SKM-1 treated with dmso at 0.1 percent for 144 hours (cell line): ENCODE results near the gene BMPR1B.

Experiments used
- DNase-seq: peaks from one replicate; lab custom pipeline; 2025; ENCODE audit not compliant: unreplicated experiment; lab: John Stamatoyannopoulos, UW

The BMPR1B gene

GRCh38 chr4:94905511-94905910 is 147.8 kb downstream of the BMPR1B start:
- no peak for DNase-seq

GRCh38 chr4:94909645-94910044 is 151.9 kb downstream of the BMPR1B start:
- no peak for DNase-seq

GRCh38 chr4:94911106-94911505 is 153.4 kb downstream of the BMPR1B start:
- DNase-seq: no peak

- DNase-seq: no peak
Observed at GRCh38 chr4:94912606-94913005, 154.9 kb downstream of the BMPR1B start.

GRCh38 chr4:94913316-94913715 is 155.6 kb downstream of the BMPR1B start:
- DNase-seq: no peak

- no peak for DNase-seq
Observed at GRCh38 chr4:94917146-94917545, 159.4 kb downstream of the BMPR1B start.

- no peak for DNase-seq
Observed at GRCh38 chr4:94918543-94918942, 160.8 kb downstream of the BMPR1B start.

- DNase-seq: no peak
Observed at GRCh38 chr4:94920369-94920768, 162.6 kb downstream of the BMPR1B start.

- DNase-seq: no peak
Observed at GRCh38 chr4:94924566-94924965, 166.8 kb downstream of the BMPR1B start.

- DNase-seq: no peak
Observed at GRCh38 chr4:94925764-94926347, 168.1 kb downstream of the BMPR1B start.

- DNase-seq: no peak
Observed at GRCh38 chr4:94926936-94927335, 169.2 kb downstream of the BMPR1B start.

- no peak for DNase-seq
Observed at GRCh38 chr4:94927696-94928095, 169.9 kb downstream of the BMPR1B start.

GRCh38 chr4:94929696-94930095 is 171.9 kb downstream of the BMPR1B start:
- DNase-seq: no peak

- DNase-seq: no peak
Observed at GRCh38 chr4:94931626-94932025, 173.9 kb downstream of the BMPR1B start.

- no peak for DNase-seq
Observed at GRCh38 chr4:94932366-94932765, 174.6 kb downstream of the BMPR1B start.

GRCh38 chr4:94933799-94934198 is 176.0 kb downstream of the BMPR1B start:
- no peak for DNase-seq

- DNase-seq: no peak
Observed at GRCh38 chr4:94934201-94934600, 176.4 kb downstream of the BMPR1B start.

GRCh38 chr4:94934864-94935263 is 177.1 kb downstream of the BMPR1B start:
- no peak for DNase-seq

GRCh38 chr4:94936854-94937253 is 179.1 kb downstream of the BMPR1B start:
- DNase-seq: no peak

GRCh38 chr4:94939791-94940519 is 182.2 kb downstream of the BMPR1B start:
- no peak for DNase-seq

- DNase-seq: no peak
Observed at GRCh38 chr4:94940520-94940908, 182.8 kb downstream of the BMPR1B start.

- no peak for DNase-seq
Observed at GRCh38 chr4:94941706-94942105, 184.0 kb downstream of the BMPR1B start.

- no peak for DNase-seq
Observed at GRCh38 chr4:94944726-94945125, 187.0 kb downstream of the BMPR1B start.
